Activated CD4-positive, alpha-beta T cell treated with anti-CD3 and anti-CD28 coated beads, Interleukin-2, amount 50 U/mL, for 48 hours (primary cell): ENCODE measurements around the gene PGLYRP2.
"Not testable (repeated sequence)": the region's sequence is repeated elsewhere in the genome, so short reads cannot be mapped to it uniquely, and the experiment has no call there.

Source experiments
- DNase-seq, 2 experiments: peaks; one replicate each; pipeline ENCODE4 v3.0.0-alpha.2; 2020

Gene PGLYRP2

DNA sequence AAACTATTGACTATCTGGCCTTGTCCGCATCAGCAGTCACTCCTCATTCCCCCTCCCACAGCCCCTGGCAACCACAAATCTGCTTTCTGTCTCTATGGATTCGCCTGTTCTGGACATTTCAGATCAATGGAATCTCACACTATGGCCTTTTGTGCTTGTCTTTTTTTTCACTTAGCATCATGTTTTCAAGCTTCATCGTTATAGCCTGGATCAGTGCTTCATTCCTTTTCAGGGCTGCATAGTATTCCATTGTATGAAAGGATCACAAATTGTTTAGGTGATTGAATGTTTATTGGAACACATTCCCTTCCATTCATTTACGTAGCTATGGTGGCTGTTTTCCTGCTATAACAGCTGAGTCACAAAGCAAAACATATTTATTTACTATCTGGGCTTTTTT is 7.7 kb upstream of the PGLYRP2 start:
- DNase-seq = no peak

DNA sequence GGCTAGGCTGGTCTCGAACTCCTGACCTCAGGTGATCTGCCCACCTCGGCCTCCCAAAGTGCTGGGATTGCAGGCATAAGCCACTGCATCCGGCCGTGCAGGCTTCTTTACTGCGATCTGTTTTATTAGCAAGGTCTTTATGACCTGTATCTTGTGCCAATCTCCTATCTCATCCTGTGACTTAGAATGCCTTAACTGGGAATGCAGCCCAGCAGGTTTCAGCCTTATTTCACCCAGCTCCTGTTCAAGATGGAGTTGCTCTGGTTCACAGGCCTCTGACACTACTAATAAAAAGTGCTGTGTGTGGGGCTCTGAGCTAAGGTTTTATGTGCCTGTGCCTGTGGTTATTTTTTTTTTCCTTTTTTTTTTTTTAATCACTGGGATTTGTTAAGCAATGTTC is 6.5 kb upstream of the PGLYRP2 start:
- DNase-seq = not testable (repeated sequence)

DNA sequence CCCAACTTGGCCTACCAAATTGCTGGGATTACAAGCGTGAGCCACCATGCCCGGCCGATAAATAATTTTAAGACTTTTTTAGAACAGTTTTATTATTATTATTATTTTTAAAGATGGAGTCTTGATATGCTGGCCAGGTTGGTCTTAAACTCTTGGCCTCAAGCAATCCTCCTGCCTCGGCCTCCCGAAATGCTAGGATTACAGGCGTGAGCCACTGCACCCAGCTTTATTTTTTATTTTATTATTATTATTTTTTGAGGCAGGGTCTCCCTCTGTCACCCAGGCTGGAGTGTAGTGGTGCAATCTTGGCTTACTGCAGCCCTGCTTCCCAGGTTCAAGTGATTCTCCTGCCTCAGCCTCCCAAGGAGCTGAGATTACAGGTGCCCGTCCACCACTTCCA is 1.7 kb upstream of the PGLYRP2 start:
- DNase-seq = not testable (repeated sequence)

DNA sequence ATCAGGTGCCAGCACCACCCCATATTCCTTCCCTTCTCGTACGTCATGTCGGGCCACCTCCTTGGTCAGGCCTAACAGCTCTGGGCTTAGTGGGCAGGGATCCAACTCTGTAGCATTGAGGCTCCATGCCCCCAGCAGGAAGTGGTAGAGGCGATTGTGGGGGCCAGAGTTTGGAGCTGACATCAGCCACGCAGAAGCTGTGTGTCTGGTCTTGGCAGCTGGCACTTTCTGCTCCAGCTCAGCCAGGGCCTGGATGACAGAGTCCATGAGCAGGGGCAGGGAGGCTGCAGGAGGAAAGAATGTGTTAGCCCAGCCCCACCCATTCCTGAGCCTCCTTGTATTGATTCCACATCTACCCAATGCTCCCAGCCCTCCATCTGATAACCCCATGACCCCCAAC is 3.0 kb downstream of the PGLYRP2 start:
- DNase-seq = no peak

DNA sequence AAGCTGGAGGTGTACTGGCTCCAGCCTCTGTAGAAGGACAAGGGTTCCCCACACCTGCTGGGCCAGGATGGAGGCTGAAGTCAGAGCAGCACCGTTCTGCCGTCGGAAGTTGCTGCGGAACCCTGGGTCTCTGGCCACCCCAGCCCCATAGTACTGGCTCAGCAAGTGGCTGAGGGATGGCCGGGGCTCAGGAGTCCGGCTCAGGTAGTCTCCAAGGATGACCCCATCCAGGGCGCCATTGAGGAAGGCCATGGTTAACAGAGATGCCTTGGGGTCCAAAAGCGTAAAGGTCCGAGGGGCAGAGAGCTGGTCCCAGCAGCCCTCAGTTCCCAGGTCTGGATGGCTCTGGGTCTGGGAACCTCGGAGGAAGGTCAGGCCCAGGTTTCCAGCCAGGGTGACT is 3.7 kb downstream of the PGLYRP2 start:
- no peak for DNase-seq

DNA sequence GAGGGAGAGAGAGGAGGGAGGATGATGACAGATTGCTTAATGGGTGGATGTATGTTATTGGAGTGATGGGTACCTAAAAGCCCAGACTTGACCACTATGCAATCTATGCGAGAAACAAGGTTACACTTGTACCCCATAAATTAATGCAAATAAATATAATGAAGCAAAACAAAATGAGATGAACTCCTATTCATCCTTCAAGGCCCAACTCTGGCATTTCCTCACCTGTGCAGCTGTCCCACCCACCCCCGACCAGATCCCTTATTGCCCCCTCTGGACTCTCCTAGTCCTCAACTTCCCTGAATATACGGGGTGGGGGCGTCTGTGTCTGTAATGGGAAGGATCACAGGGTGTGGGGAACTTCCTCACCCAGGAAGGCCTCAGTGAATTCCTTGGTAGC is 4.1 kb downstream of the PGLYRP2 start:
- DNase-seq = no peak

DNA sequence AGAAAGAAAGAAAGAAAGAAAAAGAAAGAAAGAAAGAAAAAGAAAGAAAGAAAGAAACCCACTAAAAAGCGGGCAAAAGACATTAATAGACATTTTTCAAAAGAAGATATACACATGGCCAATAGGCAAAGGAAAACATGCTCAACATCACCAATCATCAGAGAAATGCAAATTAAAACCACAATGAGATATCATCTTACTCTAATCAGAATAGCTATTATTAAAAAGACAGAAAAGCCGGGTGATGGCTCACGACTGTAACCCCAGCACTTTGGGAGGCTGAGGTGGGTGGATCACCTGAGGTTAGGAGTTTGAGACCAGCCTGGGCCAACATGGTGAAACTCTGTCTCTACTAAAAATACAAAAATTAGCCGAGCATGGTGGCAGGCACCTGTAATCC is 5.5 kb downstream of the PGLYRP2 start:
- DNase-seq = not testable (repeated sequence)

DNA sequence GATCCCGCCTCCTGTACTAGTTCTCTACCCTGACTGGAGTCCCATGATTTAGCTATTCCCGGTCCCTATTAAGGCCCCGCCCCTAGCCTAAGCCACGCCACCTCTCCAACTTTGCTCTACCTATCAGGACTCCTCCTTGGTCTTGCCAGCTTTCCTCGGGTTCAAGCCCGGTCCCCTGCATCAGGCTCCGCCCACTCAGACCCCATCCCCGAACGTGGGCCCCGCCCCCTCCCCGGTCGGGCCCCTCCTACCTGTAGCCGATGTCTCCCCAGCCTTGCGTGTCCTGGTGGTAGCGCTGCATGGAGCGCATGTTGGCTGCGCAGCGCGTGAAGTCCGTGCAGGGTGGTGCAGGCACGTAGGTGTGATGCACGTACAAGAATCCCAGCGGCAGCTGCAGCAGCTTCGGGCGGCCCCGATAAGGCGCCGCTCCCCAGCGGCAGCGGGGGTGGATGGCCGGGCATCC is 7.6 kb downstream of the PGLYRP2 start:
- DNase-seq = no peak

DNA sequence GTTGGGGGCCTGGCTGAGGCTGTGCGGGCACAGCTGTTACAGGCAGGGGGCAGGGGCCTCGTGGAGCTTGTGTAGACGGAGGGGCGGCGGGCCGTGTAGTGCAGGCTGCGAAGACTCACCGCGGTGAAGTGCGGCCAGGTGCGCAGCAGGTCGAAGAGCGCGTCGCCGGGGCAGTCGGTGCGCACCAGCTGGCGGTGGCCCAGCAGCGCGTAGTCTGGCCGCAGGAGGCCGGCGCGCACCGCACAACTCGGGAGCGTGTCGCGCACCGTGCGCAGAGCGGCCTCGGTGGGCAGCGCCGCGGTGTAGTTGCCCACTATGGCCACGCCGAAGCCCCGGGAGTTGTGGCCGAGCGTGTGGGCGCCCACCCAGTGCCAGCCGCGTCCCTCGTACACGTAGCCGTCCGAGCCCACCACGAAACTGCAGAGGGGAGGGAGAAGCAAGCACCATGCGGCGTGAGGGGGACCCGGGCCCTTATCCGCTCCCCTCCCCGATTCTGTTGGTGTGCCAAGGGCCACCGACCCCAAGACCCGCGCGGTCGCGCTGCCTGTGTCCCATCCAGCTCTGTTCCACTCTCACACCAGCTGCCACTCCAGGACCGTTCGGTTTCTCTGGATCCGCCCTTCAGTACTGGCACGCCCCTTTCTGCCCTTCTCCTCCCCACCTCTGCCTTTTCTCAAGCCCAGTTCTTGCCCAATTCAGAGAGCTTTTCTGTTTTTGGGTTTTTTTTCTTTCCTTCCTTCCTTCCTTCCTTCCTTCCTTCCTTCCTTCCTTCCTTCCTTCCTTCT is 9.6 kb downstream of the PGLYRP2 start:
- DNase-seq = peak in 1 of 2 experiments; percentile 42

DNA sequence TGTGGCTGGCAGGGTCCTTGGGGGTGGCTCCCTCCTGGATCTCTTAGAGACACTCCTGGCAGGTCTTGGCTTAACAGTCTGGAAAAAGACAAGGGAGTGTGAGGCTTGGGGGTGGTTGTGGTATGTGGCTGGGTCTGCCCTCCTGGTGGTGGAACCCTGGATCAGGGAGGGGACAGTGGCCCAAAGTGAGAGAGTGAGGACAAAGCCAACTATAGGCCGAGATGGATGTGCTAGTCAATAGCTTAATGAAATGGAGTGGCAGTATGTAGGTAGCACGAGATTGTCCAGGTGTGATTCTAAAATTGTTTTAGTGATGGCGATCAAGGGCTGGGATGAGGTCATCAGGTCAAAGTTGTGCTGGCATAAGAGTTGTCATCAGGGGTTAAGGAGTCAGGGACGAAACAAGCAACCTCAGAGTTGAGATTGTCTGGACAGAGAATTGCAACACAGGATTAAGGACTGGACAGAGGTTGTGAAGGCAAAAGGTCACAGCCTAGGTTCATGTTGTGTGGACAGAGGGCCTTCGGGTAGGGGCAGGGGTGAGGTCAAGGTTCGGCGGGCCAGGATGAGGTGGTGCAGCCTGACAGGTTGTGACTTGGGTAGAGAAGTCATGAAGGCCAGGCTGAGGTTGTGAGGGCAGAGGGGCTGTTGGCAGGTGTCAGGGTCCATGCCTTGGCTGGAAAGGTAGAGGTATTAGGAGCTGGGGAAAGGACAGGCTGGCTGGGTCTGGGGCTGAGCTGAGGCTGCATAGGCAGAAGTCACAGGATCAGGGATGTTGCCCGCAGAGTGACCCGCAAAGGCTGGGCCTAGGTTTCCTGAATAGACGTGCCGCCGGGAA is 10.4 kb downstream of the PGLYRP2 start:
- no peak for DNase-seq

DNA sequence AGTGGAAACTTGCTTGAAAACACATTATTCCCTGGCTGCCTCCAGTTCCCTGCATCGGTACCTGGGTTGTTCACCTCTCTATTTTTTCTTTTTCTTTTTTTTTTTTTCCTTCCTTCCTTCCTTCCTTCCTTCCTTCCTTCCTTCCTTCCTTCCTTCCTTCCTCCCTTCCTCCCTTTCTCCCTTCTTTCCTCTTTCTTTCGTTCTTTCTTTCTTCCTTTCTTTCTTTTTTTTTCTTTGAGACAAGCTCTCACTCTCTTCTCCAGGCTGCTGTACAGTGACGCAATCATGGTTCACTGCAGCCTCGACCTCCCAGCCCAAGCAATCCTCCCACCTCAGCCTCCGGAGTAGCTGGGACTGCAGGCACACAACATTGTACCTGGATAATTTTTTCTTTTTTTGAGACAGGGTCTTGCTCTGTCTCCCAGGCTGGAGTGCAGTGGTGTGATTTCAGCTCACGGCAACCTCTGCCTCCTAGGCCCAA is 11.5 kb downstream of the PGLYRP2 start:
- no peak for DNase-seq

DNA sequence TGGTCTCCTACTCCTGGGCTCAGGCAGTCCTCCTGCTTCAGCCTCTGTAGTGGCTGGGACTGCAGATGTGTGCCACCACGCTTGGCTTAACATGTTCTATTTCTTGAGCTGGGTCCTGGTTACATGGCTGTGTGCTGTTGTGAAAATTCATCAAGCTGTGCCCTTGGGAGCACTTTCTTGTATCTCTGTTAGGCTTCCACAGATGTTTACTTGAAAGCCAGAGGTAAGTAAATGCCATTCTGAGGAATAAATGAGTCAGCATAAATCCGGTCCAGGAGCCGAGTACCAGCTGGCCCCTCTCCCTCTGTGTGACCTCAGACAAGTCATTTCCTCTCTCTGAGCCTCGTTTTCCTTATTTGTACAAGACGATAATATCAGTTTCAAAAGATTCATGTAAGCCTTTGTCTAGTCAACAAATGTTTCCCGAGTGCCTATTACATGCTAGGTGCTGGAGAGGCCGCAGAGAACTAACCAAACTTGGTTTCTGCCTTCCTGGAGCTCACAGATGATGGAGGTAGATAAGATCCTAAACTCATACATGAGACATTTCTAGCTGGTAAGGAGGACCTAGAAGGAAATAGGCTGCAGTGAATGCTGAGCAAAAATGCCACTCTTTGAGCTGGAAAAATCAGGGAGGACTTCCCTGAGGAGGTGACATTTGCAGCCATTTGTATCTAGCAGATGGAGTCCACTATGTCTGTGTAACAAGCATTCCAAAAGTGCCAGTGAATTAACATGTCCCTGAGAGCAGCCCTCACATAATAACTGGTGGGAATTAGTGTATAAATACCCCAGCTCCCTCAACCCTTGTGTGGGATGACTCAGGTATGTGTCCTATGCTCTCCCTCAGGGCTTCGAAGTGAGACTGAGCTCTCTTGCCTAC is 12.2 kb downstream of the PGLYRP2 start:
- DNase-seq = peak; percentile 56 to 71

DNA sequence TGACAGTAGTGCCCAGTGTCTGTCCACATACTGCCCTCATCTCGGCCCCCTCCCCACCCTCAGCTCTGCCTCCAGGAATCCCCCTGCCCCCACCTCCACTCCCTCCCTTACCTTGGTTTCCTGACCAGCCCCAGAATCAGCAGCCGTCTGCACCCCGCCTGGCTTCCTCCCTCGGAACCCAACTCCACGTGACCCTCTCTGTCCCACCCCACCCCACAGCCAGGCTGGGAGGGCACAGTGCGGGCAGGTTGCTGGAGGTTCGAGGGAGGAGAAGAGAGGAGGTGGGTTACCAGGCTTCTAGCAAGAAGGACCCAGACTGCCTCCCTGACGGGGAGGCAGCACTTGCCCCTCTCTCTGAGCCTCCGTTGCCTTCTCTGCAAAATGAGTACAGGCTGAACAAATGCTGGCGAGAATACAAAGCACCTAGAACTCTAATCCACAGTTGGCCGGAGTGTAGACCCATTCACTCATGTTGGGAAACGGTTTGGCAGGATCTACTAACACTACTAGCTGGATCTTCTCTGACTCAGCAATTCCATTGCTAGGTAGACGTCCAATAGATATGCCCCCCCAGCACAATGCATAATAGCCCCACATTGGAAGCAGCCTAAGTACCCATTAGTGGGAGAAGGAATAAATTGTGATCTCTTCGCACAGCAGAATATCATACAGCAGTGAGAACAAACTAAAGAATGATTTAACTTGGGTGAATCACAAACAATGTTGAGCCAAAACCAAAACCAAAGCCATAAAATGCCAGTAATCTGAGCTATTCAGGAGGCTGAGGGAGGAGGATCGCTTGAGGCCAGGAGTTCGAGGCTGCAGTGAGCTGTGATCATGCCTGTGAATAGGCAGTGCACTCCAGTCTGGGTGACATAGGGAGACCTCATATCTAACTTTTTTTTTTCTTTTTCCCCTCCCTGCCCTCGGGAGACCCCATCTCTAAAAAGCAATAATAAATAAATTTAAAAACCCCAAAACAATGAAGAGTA is 14.6 kb downstream of the PGLYRP2 start, which contains the start of gene RASAL3:
RASAL3 (minus strand) TSS at position 151 of the 992 bp plus-strand sequence. CDS start 186 bp downstream, outside the sequence.
- DNase-seq = peak; percentile 73 to 79

DNA sequence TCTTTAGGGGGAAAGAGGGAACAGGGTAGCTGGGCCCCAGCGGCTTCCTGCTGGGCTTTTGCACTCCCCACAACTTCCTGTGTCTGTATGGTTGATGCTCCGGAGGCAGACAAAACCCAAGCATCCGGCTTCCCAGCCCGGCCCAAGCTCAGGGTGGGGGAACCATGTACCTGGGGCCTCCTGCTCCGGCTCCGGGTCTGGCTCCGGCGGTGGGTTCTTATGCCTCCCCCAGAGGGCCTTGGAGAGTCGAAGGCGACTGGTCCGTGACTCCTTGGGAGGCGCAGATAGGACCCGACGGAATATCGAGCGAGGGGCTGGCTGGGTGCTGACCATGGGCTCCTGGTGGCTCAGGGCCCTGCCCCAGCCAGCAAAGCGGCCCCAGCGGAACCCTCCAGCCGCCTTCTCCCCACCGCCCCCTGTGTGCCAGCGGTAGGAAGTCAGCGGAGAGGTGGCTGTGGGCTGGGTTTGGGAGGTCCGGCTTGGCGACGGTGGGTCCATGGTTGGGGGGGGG is 15.4 kb downstream of the PGLYRP2 start:
- peak; percentile 76 to 84 for DNase-seq

DNA sequence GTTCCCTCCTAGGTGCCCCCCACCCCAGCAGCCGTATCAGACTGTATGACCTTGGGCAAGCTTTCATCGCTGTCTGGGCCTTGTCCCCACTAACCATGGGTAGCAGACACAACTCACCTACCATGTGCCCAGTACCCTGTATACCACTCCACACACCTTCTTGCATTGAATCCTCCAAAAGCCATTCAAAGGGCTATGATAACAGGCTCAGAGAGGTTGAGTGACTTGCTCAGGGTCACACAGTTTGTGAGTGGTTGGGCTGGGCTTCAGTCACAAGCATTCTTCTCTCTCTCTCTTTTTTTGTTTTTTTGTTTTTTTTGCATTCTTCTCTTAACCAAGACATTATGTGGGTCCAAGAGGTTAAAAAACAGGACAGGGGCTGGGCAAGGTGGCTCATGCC is 17.6 kb downstream of the PGLYRP2 start:
- no peak for DNase-seq

DNA sequence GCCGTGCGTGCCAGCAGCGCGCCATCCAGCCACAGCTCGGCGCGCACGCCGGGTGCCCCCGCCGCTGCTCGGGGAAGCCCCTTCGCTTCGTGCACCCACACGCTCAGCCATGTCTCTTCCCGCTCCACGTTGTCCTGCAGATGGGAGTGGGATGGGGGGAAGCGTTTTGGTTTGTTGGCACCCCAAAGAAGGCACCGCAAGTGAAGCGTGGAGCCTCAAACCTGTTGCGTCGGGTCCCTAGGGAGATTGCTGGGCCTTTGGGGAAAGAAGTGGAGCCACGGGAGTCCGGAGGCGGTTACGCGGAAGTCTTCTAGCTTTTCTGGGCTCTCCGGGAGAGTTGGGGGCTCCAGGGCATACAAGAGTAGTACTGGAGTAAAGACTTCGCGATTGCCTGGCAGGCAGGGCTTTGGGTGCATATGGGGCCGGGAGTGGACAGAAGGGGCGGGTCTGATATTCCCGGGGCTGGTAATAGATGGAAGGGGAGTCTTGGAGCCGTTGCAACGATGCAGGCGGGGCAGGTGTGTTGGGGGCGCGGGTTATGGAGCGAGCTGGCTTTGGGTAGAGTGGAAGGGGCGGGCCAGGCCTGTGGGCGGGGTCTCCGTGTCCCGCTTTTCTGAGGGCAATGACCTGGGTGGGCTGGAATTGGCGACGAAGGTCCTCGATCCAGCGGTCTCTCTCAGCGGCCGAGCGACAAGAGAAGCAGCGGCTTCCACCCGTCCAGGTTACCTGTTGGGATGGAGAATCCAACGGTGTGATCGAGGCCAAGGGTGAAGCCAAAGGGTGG is 21.4 kb downstream of the PGLYRP2 start:
- no peak for DNase-seq

DNA sequence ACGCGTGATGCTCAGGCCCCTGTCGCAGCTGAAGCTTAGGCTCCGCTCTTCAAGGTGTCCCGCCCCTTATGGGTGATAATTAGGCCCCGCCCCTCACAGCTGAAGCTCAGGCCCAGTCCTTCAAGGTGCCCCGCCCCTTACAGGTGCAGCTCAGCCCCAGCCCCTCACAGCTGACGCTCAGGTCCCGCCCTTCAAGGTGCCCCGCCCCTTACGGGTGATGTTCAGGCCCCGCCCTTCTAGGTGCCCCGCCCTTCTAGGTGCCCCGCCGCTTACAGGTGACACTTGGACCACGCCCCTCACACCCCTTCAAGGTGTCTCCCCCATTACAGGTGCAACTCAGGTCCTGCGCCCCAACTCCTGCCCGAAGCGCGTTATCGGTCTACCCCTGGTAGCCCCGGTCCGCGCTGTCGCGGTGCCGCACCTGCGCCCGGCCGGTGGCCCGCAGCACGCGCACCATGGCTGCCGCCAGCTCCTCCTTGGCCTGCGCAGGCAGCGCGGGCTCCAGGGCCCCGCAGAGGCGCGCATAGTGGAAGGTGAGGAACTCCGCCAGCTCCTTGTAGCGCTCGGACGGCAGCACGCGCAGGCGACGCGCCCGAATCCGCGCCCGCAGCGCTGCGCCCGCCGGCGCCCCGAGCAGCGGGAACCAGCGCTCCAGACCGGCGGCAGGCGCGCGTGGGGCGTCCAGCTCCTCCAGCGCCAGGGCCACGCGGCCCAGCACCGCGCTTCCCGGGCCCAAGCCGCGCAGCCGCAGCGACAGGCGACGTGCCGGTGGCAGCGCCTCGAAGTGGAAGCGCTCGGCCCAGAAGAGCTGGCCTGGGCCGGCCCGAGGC is 22.2 kb downstream of the PGLYRP2 start:
- DNase-seq = peak in 1 of 2 experiments; percentile 22

DNA sequence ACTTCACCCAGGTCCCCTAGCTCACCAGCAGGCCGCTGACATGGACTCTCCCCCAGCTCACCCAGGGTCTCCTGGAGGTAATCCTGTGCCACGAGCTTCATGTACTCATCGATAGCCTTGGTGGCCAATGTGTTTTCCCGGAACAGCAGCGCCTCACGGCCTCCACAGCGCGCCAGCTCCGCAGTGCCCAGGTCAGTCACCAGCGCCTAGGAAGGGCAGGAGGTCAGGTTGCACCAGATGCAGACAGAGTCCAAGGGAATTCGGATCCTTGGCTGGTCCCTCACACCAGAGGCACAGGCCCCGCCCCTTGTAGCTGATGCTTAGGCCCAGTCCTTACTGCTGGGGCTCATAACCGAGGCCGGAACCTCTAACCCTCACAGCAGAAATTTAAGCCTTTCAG is 22.9 kb downstream of the PGLYRP2 start:
- DNase-seq = no peak

DNA sequence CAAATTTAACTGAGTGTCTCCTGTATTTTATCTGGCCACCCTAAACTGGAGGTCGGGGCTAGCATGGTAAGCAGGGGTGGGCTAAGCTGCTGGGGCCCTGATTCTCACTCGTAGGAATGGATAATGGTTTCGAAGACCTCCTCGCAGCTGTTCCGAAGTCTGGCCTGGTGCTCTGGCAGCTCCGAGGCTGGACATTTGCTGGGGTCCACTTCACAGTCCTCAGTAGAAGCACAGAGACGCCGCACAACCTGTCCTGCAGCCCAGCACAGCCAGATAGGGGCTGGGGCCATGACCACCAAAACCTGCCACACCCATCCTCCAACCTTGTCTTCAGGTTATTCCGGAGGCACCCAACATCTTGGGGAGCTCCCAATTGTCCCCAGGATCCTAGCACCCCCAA is 23.3 kb downstream of the PGLYRP2 start:
- no peak for DNase-seq
